IMR-90 (cell line): ENCODE measurements around the gene MAP3K13. TPM values are rescaled to one million over a fixed set of nuclear protein-coding genes. Genes with fewer than 3 reads are reported as not detected.

ENCODE experiments used
- ATAC-seq: fragments of 200-7000 bp; cut with Tn5 transposase; 2 replicates; pipeline ENCODE4 v1.9.1; 2020; ENCODE audit warnings: low read depth, mild to moderate bottlenecking, moderate library complexity
- BruUV-seq: library from RNA; stranded (reverse); fragments of 400-500 nt; replicated peaks from 2 replicates; lab custom pipeline; 2021; lab: Mats Ljungman, UMichigan
- CTCF ChIA-PET: fragments of 300-600 bp; formaldehyde crosslinking; extraction: SDS; loops from one replicate; lab custom pipeline; 2021; ENCODE audit warnings: antibody characterized with exemption; lab: Yijun Ruan, JAX
- POLR2A ChIA-PET: fragments of 300-600 bp; sonication (Branson Sonifier 250); formaldehyde crosslinking; loops from one replicate; lab custom pipeline; 2022; ENCODE audit warnings: antibody characterized with exemption; ENCODE audit not compliant: unreplicated experiment; lab: Charles Lee
- DNase-seq: peaks from one replicate; pipeline ENCODE4 v3.0.0; 2013
- H2AFZ ChIP-seq: replicated peaks from 2 replicates; pipeline ENCODE3; 2013; ENCODE audit warnings: low read length, mild to moderate bottlenecking; ENCODE audit not compliant: poor library complexity
- H2AK5ac ChIP-seq: 2 replicates; pipeline ENCODE4 v1.6.1; 2013; ENCODE audit warnings: low read depth, low read length, inconsistent platforms
- H2AK9ac ChIP-seq: replicated peaks from 2 replicates; pipeline ENCODE3; 2013; ENCODE audit warnings: mild to moderate bottlenecking, low read depth, low read length, moderate library complexity; ENCODE audit not compliant: poor library complexity
- H2BK120ac ChIP-seq: 2 replicates; pipeline ENCODE4 v1.6.1; 2013; ENCODE audit warnings: low read depth, low read length, inconsistent platforms
- H2BK15ac ChIP-seq: 3 replicates; pipeline ENCODE4 v1.6.1; 2013; ENCODE audit warnings: low read depth, low read length, inconsistent platforms
- H2BK20ac ChIP-seq: 2 replicates; pipeline ENCODE4 v1.6.1; 2013; ENCODE audit warnings: low read depth, mild to moderate bottlenecking, inconsistent platforms, low read length, moderate library complexity
- H2BK5ac ChIP-seq: 2 replicates; pipeline ENCODE4 v1.6.1; 2013; ENCODE audit warnings: mild to moderate bottlenecking, low read depth, low read length, inconsistent platforms; ENCODE audit not compliant: poor library complexity, severe bottlenecking
- H3K14ac ChIP-seq: replicated peaks from 2 replicates; pipeline ENCODE4 v1.6.1; 2013; ENCODE audit warnings: low read depth, low read length, inconsistent platforms
- H3K18ac ChIP-seq: 2 replicates; pipeline ENCODE4 v1.6.1; 2013; ENCODE audit warnings: low read depth, low read length, control low read depth
- H3K23ac ChIP-seq: 2 replicates; pipeline ENCODE4 v1.6.1; 2013; ENCODE audit warnings: low read depth, low read length, inconsistent platforms
- H3K27ac ChIP-seq: 2 replicates; pipeline ENCODE4 v1.5.1; 2013; ENCODE audit warnings: mild to moderate bottlenecking, control low read depth, low read length; ENCODE audit not compliant: insufficient read depth
- H3K27me3 ChIP-seq: 2 replicates; pipeline ENCODE4 v1.6.1; 2013; ENCODE audit warnings: low read length; ENCODE audit not compliant: control insufficient read depth, insufficient read depth
- H3K36me3 ChIP-seq: 2 replicates; pipeline ENCODE4 v1.6.1; 2013; ENCODE audit warnings: low read length, mixed read lengths; ENCODE audit not compliant: control insufficient read depth, insufficient read depth
- H3K4ac ChIP-seq: 2 replicates; pipeline ENCODE4 v1.6.1; 2013; ENCODE audit warnings: low read depth, low read length, inconsistent platforms
- H3K4me1 ChIP-seq: 2 replicates; pipeline ENCODE4 v1.6.1; 2013; ENCODE audit warnings: low read length, mixed read lengths; ENCODE audit not compliant: control insufficient read depth, insufficient read depth
- H3K4me2 ChIP-seq: 2 replicates; pipeline ENCODE4 v1.6.1; 2013; ENCODE audit warnings: low read depth, mild to moderate bottlenecking, control low read depth, low read length, moderate library complexity
- H3K4me3 ChIP-seq: 2 replicates; pipeline ENCODE4 v1.5.1; 2013; ENCODE audit warnings: low read depth, mild to moderate bottlenecking, control low read depth, low read length, moderate library complexity; ENCODE audit not compliant: insufficient read depth
- H3K56ac ChIP-seq: 2 replicates; pipeline ENCODE4 v1.6.1; 2013; ENCODE audit warnings: low read length, inconsistent platforms; ENCODE audit not compliant: insufficient read depth; ENCODE audit errors: extremely low read depth
- H3K79me1 ChIP-seq, 2 experiments: 2 replicates each; pipeline ENCODE4 v1.6.1; 2013; ENCODE audit warnings: low read length in 2 of 2, inconsistent platforms in 1 of 2, low read depth in 1 of 2
- H3K9ac ChIP-seq: 2 replicates; pipeline ENCODE4 v1.6.1; 2013; ENCODE audit warnings: low read depth, low read length, control low read depth
- H3K9me1 ChIP-seq: 2 replicates; pipeline ENCODE4 v1.6.1; 2013; ENCODE audit warnings: low read length, inconsistent platforms; ENCODE audit not compliant: insufficient read depth
- H3K9me3 ChIP-seq: 2 replicates; pipeline ENCODE4 v1.6.1; 2013; ENCODE audit warnings: low read length; ENCODE audit not compliant: control insufficient read depth, insufficient read depth
- H4K20me1 ChIP-seq: 2 replicates; pipeline ENCODE4 v1.6.1; 2013; ENCODE audit warnings: low read length, inconsistent platforms; ENCODE audit not compliant: insufficient read depth
- H4K5ac ChIP-seq: 2 replicates; pipeline ENCODE4 v1.6.1; 2013; ENCODE audit warnings: mild to moderate bottlenecking, low read depth, low read length, control low read depth
- H4K8ac ChIP-seq, 2 experiments: 2 replicates each; pipeline ENCODE4 v1.6.1; 2013; ENCODE audit warnings: low read depth in 2 of 2, low read length in 2 of 2, control low read depth in 1 of 2, inconsistent platforms in 1 of 2
- H4K91ac ChIP-seq: 2 replicates; pipeline ENCODE4 v1.6.1; 2013; ENCODE audit warnings: low read depth, low read length, inconsistent platforms; ENCODE audit not compliant: insufficient read depth
- MAZ ChIP-seq: IDR thresholded peaks from 2 replicates; pipeline ENCODE4 v1.6.1; 2012; ENCODE audit warnings: low read depth, mild to moderate bottlenecking, low read length, improper control_type of control experiment, moderate library complexity, borderline replicate concordance
- RFX5 ChIP-seq: IDR thresholded peaks from 2 replicates; pipeline ENCODE4 v1.8.0; 2012; ENCODE audit warnings: low read depth, mild to moderate bottlenecking, low read length, moderate library complexity
- WGBS, 2 experiments: methylation state at CpG; one replicate each; pipeline versions ENCODE4 v1.1.5 to v1.1.7; 2013; ENCODE audit warnings: missing lambda C conversion rate in 2 of 2; ENCODE audit not compliant: insufficient read length in 1 of 2; ENCODE audit errors: extremely low coverage in 2 of 2; 5-methylcytosine and 5-hydroxymethylcytosine counted together
- dilution Hi-C: fragments of 300-500 bp; cut with HindIII; formaldehyde crosslinking; loops from one replicate; pipeline ENCODE4 v1.14.3; 2018; ENCODE audit warnings: low sequenced_read_pairs; ENCODE audit not compliant: unreplicated experiment
- in situ Hi-C: fragments of 300-500 bp; cut with MboI; formaldehyde crosslinking; loops from 3 replicates; pipeline ENCODE4 v1.14.3; 2019; ENCODE audit warnings: low sequenced_read_pairs, inconsistent platforms, mixed read lengths
- intact Hi-C: fragments of 100-400 bp; cut with micrococcal nuclease; formaldehyde crosslinking; loops from 2 replicates; pipeline ENCODE4 v1.10.0; 2022
- polyA plus RNA-seq, 3 experiments: library from polyadenylated mRNA; depleted of rRNA; stranded (reverse); fragments of >200 nt; gene quantifications; 2 replicates each; pipeline ENCODE4 v1.2.3, GENCODE V29; 2012; ENCODE audit warnings: low replicate concordance in 1 of 3
- total RNA-seq: library from RNA; depleted of rRNA; stranded (reverse); fragments of >200 nt; gene quantifications from 2 replicates; pipeline ENCODE4 v1.2.3, GENCODE V29; 2012

The MAP3K13 gene
- total and polyA plus RNA-seq, 2 of the 4 experiments (the other 2 are of a cell fraction), result 9.9 to 17.6 TPM

GRCh38 chr3:185421577-185422232, 58.8 kb downstream of the MAP3K13 start:
- Histone ChIP-seq H2BK5ac (no peak overlapping the region), H3K18ac (no peak overlapping the region), H3K14ac (no peak overlapping the region), H2AK9ac (no peak overlapping the region), H4K8ac (no peak overlapping the region), H2BK120ac (no peak overlapping the region), H4K20me1 (no peaks in the 10 kb centered on the region), H2BK15ac (no peak overlapping the region), H3K4me3 (no peak overlapping the region), H3K23ac (no peak overlapping the region), H2BK20ac (no peak overlapping the region), H3K36me3 (no peaks in the 10 kb centered on the region), H4K5ac (no peak overlapping the region), H2AK5ac (no peak overlapping the region), H3K79me1 (no peaks in the 10 kb centered on the region), H3K4ac (no peak overlapping the region), H3K4me1 (peaks cover 2% of the 10 kb centered on the region; the same call in 1 of the 2 replicates), H3K56ac (no peak overlapping the region), H3K27ac (no peak overlapping the region), H3K9ac (no peak overlapping the region), H3K9me3 (no peaks in the 10 kb centered on the region), H3K4me2 (no peak overlapping the region), H2AFZ (no peak overlapping the region), H3K9me1 (0 out of 2 replicates have a peak, but pooled peaks cover 3% of the 10 kb centered on the region), H4K91ac (no peak overlapping the region), H3K27me3 (no peaks in the 10 kb centered on the region)
- dilution Hi-C loops (no loop called here), intact Hi-C loops (no loop called here), in situ Hi-C loops (no loop called here)
- no TSS peak for BruUV-seq
- no CpG with 5 or more reads among the region's 6 CpGs for WGBS, 2 experiments
- ChIA-PET CTCF (no interaction called here), POLR2A (no interaction called here)
- ATAC-seq, result no peak
- no peak for DNase-seq
- TF ChIP-seq MAZ, result no peak
- TF ChIP-seq RFX5, result no peak
